ENCODE measurements around the gene FOXP1. TPM values are rescaled to one million over a fixed set of nuclear protein-coding genes. Genes with fewer than 3 reads are reported as not detected.

FOXP1 gene
- total and polyA plus RNA-seq, 2 donors (not counting 1 experiment from before 2014, with no cell fraction given): 70.3 to 101 TPM

- no peak for DNase-seq (ENCODE audit: low read depth in 2 of 2)
- Histone ChIP-seq H3K27me3 (ENCODE audit: control insufficient read depth, insufficient read depth, low read length) (no peaks in the 10 kb centered on the region), H2AFZ (ENCODE audit: low read length) (no peak overlapping the region), H4K20me1 (ENCODE audit: control insufficient read depth, extremely low read depth, insufficient read depth, low read length) (no peaks in the 10 kb centered on the region), H3K9ac (ENCODE audit: insufficient read depth, low read length) (no peak overlapping the region), H3K4me3 (replicated peaks in 1 of 4; ENCODE audit: control extremely low read depth in 1 of 4, insufficient read depth in 1 of 4, low read depth in 3 of 4, low read length in 4 of 4) (no peak overlapping the region), H3K4me1 (ENCODE audit: control insufficient read depth, extremely low read depth, insufficient read depth, low read length) (peaks cover 12% of the 10 kb centered on the region), H3K4me2 (ENCODE audit: extremely low read depth, insufficient read depth, low read length) (no peak overlapping the region), H3K27ac (ENCODE audit: insufficient read depth, low read length) (no peak overlapping the region), H3K36me3 (ENCODE audit: control insufficient read depth, insufficient read depth, low read length) (no peaks in the 10 kb centered on the region), H3K79me2 (ENCODE audit: control insufficient read depth, insufficient read depth, low read length) (peaks cover 13% of the 10 kb centered on the region), H3K9me3 (ENCODE audit: control insufficient read depth, insufficient read depth, low read depth, low read length) (no peaks in the 10 kb centered on the region)
- TF ChIP-seq EZH2 (IDR thresholded peaks at IDR 0.05; ENCODE audit: low read length, missing control alignments) (no peak), CTCF (conservative IDR thresholded peaks at IDR 0.05 in 1 of 2, IDR thresholded peaks at IDR 0.05 in 1 of 2; ENCODE audit: low read depth in 1 of 2, low read length in 2 of 2) (no peak)
Observed at GRCh38 chr3:71078199-71078598, 505.3 kb downstream of the FOXP1 start.

GRCh38 chr3:71077070-71077469 is 506.5 kb downstream of the FOXP1 start:
- Histone ChIP-seq H3K27ac (ENCODE audit: insufficient read depth, low read length) (peak overlapping the region; percentile 40), H3K79me2 (ENCODE audit: control insufficient read depth, insufficient read depth, low read length) (peaks cover 13% of the 10 kb centered on the region), H3K36me3 (ENCODE audit: control insufficient read depth, insufficient read depth, low read length) (no peaks in the 10 kb centered on the region), H3K4me3 (replicated peaks in 1 of 4; ENCODE audit: control extremely low read depth in 1 of 4, insufficient read depth in 1 of 4, low read depth in 3 of 4, low read length in 4 of 4) (no peak overlapping the region), H3K4me2 (ENCODE audit: extremely low read depth, insufficient read depth, low read length) (peak overlapping the region; percentile 41), H3K27me3 (ENCODE audit: control insufficient read depth, insufficient read depth, low read length) (no peaks in the 10 kb centered on the region), H2AFZ (ENCODE audit: low read length) (no peak overlapping the region), H4K20me1 (ENCODE audit: control insufficient read depth, extremely low read depth, insufficient read depth, low read length) (no peaks in the 10 kb centered on the region), H3K9me3 (ENCODE audit: control insufficient read depth, insufficient read depth, low read depth, low read length) (no peaks in the 10 kb centered on the region), H3K9ac (ENCODE audit: insufficient read depth, low read length) (peak overlapping the region; percentile 10), H3K4me1 (ENCODE audit: control insufficient read depth, extremely low read depth, insufficient read depth, low read length) (peaks cover 12% of the 10 kb centered on the region)
- no peak for DNase-seq (ENCODE audit: low read depth in 2 of 2)
- TF ChIP-seq CTCF (conservative IDR thresholded peaks at IDR 0.05 in 1 of 2, IDR thresholded peaks at IDR 0.05 in 1 of 2; ENCODE audit: low read depth in 1 of 2, low read length in 2 of 2) (no peak), EZH2 (IDR thresholded peaks at IDR 0.05; ENCODE audit: low read length, missing control alignments) (no peak)

- TF ChIP-seq EZH2 (IDR thresholded peaks at IDR 0.05; ENCODE audit: low read length, missing control alignments): no peak
- TF ChIP-seq CTCF (conservative IDR thresholded peaks at IDR 0.05 in 1 of 2, IDR thresholded peaks at IDR 0.05 in 1 of 2; ENCODE audit: low read depth in 1 of 2, low read length in 2 of 2): no peak
- Histone ChIP-seq H2AFZ (ENCODE audit: low read length) (no peak overlapping the region), H3K36me3 (ENCODE audit: control insufficient read depth, insufficient read depth, low read length) (no peaks in the 10 kb centered on the region), H3K9me3 (ENCODE audit: control insufficient read depth, insufficient read depth, low read depth, low read length) (no peaks in the 10 kb centered on the region), H3K27ac (ENCODE audit: insufficient read depth, low read length) (no peak overlapping the region), H3K27me3 (ENCODE audit: control insufficient read depth, insufficient read depth, low read length) (no peaks in the 10 kb centered on the region), H3K79me2 (ENCODE audit: control insufficient read depth, insufficient read depth, low read length) (peaks cover 16% of the 10 kb centered on the region), H4K20me1 (ENCODE audit: control insufficient read depth, extremely low read depth, insufficient read depth, low read length) (no peaks in the 10 kb centered on the region), H3K4me3 (replicated peaks in 1 of 4; ENCODE audit: control extremely low read depth in 1 of 4, insufficient read depth in 1 of 4, low read depth in 3 of 4, low read length in 4 of 4) (no peak overlapping the region), H3K9ac (ENCODE audit: insufficient read depth, low read length) (no peak overlapping the region), H3K4me1 (ENCODE audit: control insufficient read depth, extremely low read depth, insufficient read depth, low read length) (peaks cover 12% of the 10 kb centered on the region), H3K4me2 (ENCODE audit: extremely low read depth, insufficient read depth, low read length) (no peak overlapping the region)
- peak; percentile 67 to 71 for DNase-seq (ENCODE audit: low read depth in 2 of 2)
Observed at GRCh38 chr3:71076361-71077002, 507.0 kb downstream of the FOXP1 start.

Measured in fibroblast of lung (primary cell).